IPS-15b (cell line): Measurements from ENCODE around the gene GRK6.

Experiments used
- H3K27me3 ChIP-seq: one replicate; pipeline ENCODE4 v1.6.1; 2013; ENCODE audit warnings: low read length; ENCODE audit not compliant: control insufficient read depth, insufficient read depth
- H3K36me3 ChIP-seq: one replicate; pipeline ENCODE4 v1.6.1; 2013; ENCODE audit warnings: low read length; ENCODE audit not compliant: control insufficient read depth, insufficient read depth
- H3K4me1 ChIP-seq: one replicate; pipeline ENCODE4 v1.6.1; 2013; ENCODE audit warnings: mild to moderate bottlenecking, low read length; ENCODE audit not compliant: control insufficient read depth, insufficient read depth
- H3K4me3 ChIP-seq: one replicate; pipeline ENCODE4 v1.5.1; 2013; ENCODE audit warnings: low read depth, low read length
- H3K9ac ChIP-seq: one replicate; pipeline ENCODE4 v1.6.1; 2013; ENCODE audit warnings: low read depth, mild to moderate bottlenecking, low read length
- H3K9me3 ChIP-seq: one replicate; pipeline ENCODE4 v1.6.1; 2013; ENCODE audit warnings: mild to moderate bottlenecking, low read length; ENCODE audit not compliant: control insufficient read depth, insufficient read depth

The GRK6 gene

DNA sequence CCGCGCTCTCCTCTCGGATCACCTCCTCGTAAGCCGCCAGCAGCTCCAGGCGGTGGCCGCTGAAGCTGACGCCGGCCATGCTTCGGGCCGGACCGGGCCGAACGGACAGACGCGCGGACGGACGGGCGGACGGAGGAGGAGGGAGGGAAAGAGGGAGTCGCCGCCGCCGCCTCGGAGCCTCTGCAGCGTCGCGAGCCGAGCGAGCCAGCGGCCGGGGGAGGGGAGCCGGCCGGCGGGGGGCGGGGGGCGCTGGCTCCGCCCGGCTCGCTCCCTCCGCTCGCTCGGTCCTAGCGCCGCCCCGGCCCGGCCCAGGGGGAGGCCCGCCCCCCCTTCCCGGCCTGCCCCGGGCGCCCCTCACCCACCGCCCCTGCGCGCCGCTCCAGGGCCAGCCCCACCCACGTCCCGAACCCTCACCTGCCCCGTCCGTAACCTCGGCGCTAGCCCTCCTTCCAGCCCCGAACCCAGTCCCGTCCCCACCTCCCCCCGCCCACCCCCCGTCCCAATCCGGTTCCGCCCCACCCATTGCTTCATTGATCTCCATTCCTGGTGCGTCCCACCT lies 47.0 kb downstream of the GRK6 start, which contains the start of gene DBN1:
TSS of gene DBN1 (minus strand) at position 192 of the 559 bp plus-strand sequence. CDS start at position 79, 113 bp downstream.
- peaks cover 30% of the 10 kb centered on the region for H3K4me1 ChIP-seq
- peaks cover 21% of the 10 kb centered on the region for H3K36me3 ChIP-seq
- H3K9me3 ChIP-seq: no peaks in the 10 kb centered on the region
- peak within 1 kb of the TSS; percentile 81 for H3K4me3 ChIP-seq
- H3K9ac ChIP-seq: peak within 1 kb of the TSS; percentile 83
- H3K27me3 ChIP-seq: no peaks in the 10 kb centered on the region

DNA sequence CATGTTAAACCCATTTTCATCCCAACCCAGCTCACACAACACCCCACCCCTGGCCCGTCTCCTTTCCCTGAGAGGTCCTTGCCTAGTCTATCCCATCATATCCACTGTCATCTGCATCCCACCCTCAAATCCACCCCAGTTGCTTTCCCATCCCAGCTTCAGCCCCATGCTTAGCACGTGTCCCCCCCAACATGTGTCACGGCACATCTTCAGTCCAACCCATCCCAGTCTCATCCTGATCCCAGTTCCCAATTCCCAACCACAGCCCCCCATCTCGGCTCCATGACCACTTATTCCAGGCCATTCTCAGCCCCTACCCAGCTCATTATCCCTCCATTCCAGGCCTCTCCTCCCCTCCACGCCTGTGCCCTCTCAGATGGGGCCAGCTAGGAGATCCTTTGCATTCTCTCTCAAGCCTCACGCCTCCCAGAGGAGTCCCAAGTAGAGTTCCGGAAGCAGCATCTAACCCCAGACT lies 47.6 kb downstream of the GRK6 start:
- Histone ChIP-seq H3K36me3 (peaks cover 18% of the 10 kb centered on the region), H3K4me1 (peaks cover 30% of the 10 kb centered on the region), H3K4me3 (peak overlapping the region; percentile 24), H3K9ac (peak overlapping the region; percentile 9), H3K9me3 (no peaks in the 10 kb centered on the region), H3K27me3 (no peaks in the 10 kb centered on the region)

DNA sequence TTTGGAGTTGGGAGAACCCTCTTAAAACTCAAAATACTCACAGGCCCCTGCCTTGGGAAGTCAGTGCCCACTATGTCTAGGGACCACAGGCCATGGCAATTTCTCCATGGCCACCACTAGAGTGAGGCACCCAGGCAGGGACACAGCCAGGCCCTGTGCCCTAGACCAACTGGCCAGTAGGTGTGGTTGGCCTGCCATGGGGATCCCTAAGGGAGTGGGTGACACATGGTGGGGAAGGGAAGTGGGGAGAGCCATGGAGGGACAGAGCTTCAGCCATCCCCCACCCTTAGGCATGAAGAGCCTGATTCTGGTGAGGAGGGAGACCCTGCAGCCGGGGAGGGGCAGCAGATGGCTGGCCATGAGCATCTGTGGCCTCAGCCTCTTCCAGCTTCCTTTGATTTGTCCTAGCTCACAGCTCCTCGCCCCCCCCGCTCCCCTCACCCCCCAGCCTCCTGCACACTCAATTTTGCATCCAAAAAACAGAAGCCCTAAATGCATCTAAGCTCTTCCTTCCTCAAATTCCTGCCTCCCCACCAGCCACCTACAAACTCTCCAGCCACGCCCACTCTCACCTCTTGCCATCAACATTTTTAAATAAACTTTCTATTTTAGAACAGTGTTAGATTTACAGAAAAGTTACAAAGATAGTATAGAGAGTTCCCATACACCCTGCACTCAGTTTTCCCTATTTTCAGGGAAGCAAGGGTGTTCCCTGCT lies 48.5 kb downstream of the GRK6 start:
- no peak overlapping the region for H3K9ac ChIP-seq
- H3K36me3 ChIP-seq: peaks cover 18% of the 10 kb centered on the region
- H3K27me3 ChIP-seq: no peaks in the 10 kb centered on the region
- no peaks in the 10 kb centered on the region for H3K9me3 ChIP-seq
- peaks cover 25% of the 10 kb centered on the region for H3K4me1 ChIP-seq
- H3K4me3 ChIP-seq: no peak overlapping the region

DNA sequence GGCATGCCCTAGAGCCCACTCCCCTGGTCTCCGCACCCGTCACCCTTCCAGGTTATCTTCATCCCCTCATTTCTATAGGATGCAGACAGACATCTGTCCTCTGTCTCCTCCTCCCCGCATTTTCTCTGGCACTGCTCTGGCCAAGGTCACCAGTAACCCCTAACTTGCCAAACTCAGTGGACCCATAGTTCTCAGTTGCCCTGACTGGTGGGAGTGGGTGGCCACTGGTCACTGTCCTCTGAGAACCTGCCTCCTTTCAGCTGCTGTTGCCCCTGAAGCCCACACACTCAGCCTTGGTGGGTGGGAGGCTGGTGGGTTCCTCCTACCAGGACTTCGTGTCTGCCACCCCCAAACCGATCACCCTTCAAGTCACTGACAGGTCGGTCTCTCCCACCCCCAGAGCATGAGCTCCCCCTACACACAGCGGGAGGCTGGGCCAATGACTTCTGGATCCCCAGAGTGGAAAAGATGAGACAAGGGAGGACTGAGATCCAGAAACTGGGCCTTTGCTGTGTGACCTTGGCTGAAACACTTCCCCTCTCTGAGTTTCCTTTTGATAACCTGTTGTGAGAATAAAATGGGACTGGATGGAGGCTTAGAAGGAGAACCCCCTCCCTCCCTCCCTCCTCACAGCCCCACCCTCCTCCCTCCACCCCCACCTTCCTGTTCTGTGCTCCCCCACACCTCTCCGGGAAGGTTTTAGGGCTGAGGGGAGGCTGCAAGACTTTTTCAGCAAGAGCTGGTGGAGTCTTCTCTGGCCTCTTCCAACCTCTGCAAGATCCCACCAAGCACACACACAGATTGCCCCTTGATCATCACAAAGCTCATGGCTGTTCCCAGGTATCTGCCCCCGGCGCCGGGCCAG lies 49.3 kb downstream of the GRK6 start:
- no peaks in the 10 kb centered on the region for H3K9me3 ChIP-seq
- no peak overlapping the region for H3K4me3 ChIP-seq
- H3K36me3 ChIP-seq: peaks cover 14% of the 10 kb centered on the region
- H3K27me3 ChIP-seq: no peaks in the 10 kb centered on the region
- H3K9ac ChIP-seq: no peak overlapping the region
- H3K4me1 ChIP-seq: peaks cover 18% of the 10 kb centered on the region

DNA sequence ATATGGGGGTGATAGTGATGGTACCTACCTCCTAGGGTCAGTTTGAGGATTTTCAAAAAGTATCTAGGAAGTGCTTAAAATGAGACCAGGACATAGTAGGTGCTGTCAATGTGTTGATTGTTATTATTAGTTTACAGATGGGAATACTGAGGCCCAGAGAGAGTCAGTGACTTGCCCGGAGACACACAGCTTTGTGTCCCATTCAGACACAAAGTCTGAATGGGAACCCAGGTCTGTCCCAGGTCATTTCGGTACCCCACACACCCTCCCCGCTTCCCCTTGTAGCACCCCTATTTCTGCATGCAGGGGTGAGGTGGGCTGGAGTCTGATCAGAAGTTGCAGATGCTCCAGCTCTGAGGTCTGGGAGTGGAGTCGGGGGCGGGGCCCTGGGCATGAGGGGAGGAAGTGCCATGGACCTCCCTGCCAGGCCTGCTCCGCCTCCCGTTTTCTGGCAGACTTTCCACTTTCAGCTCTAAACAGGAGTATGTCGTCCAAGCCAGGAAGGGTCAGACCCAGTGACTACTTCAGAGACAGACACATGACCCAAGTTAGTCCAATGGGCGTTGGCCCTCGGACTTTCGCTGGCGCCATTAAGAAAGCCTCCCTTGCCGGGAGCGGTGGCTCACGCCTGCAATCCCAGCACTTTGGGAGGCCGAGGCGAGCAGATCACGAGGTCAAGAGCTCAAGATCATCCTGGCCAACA lies 50.2 kb downstream of the GRK6 start:
- H3K9ac ChIP-seq: no peak overlapping the region
- H3K27me3 ChIP-seq: no peaks in the 10 kb centered on the region
- no peaks in the 10 kb centered on the region for H3K9me3 ChIP-seq
- H3K4me3 ChIP-seq: no peak overlapping the region
- H3K36me3 ChIP-seq: peaks cover 6% of the 10 kb centered on the region
- peaks cover 10% of the 10 kb centered on the region for H3K4me1 ChIP-seq

DNA sequence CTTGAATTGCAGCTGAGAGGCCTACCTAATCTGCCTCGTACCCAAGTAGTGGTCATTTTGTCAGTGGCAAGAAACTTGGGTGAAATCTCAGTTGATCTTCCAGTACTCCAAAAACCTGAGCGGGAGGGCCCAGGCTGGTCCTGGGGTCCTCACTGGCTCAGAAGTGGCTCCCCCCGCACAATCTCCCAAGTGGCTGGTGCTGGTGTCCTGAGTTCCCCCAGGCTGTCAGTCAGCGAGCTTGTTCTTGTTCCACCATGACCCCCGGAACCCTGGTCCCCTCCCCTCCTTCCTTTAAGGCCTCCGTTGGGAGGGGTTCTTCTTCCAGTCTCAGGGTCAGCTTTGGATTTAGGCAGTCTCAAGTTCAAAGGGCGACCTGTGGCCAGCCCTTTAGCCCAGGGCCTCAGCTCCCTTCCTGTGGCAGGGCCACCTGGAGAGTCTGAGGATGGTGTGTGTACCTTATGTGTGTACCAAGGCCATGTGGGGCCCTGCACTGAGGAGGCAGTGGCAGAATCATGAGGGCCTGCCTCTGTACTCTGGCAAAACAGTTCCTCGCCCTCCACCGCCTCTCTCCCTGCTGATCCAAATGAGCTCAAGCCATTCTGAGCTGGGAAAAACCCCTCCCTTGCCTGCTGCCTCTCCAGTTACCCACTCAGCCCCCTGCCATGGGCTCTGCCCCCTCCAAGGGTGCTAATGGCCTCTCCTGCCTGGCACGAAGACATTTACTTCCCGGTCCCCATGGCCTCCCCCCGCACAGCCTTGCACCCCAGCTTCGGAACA lies 51.4 kb downstream of the GRK6 start:
- Histone ChIP-seq H3K36me3 (peaks cover 2% of the 10 kb centered on the region), H3K4me3 (no peak overlapping the region), H3K27me3 (no peaks in the 10 kb centered on the region), H3K9me3 (no peaks in the 10 kb centered on the region), H3K4me1 (peaks cover 8% of the 10 kb centered on the region), H3K9ac (no peak overlapping the region)

DNA sequence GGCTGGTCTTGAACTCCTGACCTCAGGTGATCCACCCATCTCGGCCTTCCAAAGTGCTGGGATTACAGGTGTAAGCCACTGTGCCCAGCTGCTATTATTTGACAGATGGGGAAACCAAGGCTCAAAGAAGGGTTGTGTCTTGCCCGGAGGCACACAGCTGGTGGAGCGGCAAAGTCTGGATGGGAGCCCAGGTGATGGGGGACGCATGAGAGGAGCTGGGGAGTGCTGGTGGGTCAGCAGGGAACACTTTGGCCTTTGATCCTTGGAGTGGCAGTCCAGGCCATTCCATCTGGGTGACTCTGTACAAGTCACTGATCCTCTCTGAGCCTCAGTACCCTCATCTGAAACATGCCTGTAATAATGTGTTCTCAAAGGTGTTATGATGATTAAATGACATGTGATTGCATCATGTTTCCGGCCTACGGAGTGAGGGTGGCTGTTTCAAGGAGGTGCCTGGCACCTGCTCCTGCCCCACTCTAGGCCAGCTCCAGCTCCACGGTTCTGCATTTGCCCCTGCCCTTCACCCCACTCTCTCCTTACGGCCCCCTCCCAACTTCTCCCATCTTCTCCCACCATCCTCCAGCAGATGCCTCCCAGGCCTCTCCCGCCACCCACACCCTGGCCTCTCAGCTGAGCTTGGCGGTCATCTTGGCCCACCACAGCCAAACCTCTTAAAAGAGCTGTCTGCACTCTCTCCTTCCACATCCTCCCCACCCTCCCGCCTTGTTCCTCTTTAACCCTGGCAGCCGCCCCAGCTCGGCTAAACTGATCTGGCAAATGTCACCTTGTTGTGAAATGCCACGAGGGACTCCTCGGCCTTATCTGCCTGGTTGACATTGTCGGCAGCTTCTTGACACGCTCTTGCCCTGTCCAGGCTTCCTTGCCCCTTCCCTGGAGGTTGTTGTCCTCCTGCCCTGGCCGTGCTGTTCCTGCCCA lies 52.5 kb downstream of the GRK6 start:
- no peaks in the 10 kb centered on the region for H3K9me3 ChIP-seq
- no peaks in the 10 kb centered on the region for H3K27me3 ChIP-seq
- H3K36me3 ChIP-seq: peaks cover 11% of the 10 kb centered on the region
- H3K4me1 ChIP-seq: peaks cover 7% of the 10 kb centered on the region
- H3K4me3 ChIP-seq: no peak overlapping the region
- H3K9ac ChIP-seq: no peak overlapping the region

DNA sequence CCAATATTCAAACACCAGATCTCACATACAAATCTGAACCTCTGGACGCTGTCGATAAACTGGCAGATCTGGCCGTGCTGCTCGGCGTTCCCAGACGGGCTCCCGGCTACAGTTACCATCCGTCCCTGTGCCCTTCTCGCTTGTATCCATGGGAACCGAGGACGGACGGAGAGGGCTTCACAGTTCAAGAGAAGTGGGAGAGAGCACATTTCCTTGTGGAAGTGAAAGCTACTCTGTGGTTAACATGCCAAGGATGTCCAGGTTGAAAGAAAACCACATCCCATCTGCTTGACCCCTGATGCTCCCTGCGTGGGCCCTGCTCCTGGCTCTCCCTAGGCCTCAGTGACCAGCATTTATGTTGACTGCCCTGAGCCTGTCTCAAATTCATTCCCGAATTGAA lies 53.3 kb downstream of the GRK6 start:
- Histone ChIP-seq H3K4me1 (no peaks in the 10 kb centered on the region), H3K36me3 (peaks cover 13% of the 10 kb centered on the region), H3K9me3 (no peaks in the 10 kb centered on the region), H3K4me3 (no peak overlapping the region), H3K9ac (no peak overlapping the region), H3K27me3 (no peaks in the 10 kb centered on the region)

DNA sequence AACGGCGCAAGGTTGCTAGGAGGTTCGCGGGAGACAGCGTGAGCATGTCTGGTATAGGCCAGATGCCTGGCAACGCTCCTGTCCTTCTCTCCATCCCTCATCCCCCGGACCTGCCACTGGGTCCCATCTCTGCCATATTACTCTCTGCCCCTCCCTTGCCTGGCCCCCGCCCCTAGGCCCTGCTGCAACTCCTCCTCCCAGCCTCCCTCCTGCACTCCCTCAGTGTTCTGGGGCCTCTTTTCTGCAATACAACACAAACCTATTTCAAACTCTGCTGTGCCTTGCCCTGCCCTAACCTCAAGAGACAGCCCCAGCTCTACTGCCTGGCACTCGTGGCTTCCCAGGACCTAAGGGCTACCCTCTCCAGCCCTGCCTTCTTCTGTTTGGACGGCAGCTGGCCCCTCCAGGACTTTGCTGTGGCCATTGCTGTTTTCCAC lies 55.9 kb downstream of the GRK6 start:
- Histone ChIP-seq H3K4me1 (no peaks in the 10 kb centered on the region), H3K4me3 (no peak overlapping the region), H3K36me3 (peaks cover 23% of the 10 kb centered on the region), H3K9me3 (no peaks in the 10 kb centered on the region), H3K9ac (no peak overlapping the region), H3K27me3 (no peaks in the 10 kb centered on the region)

DNA sequence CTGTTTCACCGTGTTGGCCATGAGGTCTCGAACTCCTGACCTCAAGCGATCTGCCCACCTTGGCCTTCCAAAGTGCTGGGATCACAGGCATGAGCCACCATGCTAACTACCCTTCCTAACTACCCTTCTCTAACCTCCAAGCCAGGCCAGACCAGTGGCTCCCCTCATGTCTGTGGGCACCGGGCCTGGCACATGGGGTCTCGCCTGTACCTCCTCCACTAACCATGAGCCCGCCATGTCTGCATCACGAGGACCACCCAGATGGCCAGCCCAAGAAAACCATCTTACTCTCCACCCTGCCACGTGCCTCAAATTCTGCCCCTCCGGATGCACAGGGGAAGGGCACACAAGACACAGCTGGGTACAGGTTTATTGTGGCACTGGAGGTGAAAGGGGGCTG lies 56.6 kb downstream of the GRK6 start:
- Histone ChIP-seq H3K36me3 (peaks cover 30% of the 10 kb centered on the region), H3K4me1 (no peaks in the 10 kb centered on the region), H3K27me3 (no peaks in the 10 kb centered on the region), H3K9ac (no peak overlapping the region), H3K9me3 (no peaks in the 10 kb centered on the region), H3K4me3 (no peak overlapping the region)
